GM12873 (cell line): Measurements from ENCODE around the gene ATRN.

Source experiments
- TF ChIP-seq, protein P1 (sequence below): IDR thresholded peaks from 2 replicates; pipeline ENCODE4 v1.5.1; 2012; ENCODE audit warnings: low read depth, mild to moderate bottlenecking, moderate library complexity, low read length, control low read depth; ENCODE audit not compliant: insufficient read depth; ENCODE audit errors: missing control alignments

Gene ATRN

DNA sequence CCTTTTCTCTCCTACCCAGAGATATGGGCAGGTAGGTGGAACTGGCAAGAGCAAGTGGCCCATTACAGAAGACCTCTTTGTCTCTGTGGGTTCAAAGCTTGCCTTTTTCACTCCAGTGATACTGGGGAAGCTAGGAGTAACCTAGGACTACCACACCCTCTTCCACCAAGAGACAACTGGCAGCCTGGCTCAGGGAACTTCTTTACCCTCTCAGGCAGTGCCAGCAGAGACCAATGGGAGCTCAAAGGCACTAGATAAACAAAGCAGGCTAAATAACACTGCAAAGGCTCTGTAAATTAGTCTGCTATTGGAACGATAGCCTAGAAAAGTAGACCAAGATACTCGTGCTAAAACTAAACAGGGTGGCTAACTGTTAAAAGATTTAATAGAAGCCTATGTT, 32.1 kb downstream of the ATRN start:
- TF ChIP-seq, protein P1, sequence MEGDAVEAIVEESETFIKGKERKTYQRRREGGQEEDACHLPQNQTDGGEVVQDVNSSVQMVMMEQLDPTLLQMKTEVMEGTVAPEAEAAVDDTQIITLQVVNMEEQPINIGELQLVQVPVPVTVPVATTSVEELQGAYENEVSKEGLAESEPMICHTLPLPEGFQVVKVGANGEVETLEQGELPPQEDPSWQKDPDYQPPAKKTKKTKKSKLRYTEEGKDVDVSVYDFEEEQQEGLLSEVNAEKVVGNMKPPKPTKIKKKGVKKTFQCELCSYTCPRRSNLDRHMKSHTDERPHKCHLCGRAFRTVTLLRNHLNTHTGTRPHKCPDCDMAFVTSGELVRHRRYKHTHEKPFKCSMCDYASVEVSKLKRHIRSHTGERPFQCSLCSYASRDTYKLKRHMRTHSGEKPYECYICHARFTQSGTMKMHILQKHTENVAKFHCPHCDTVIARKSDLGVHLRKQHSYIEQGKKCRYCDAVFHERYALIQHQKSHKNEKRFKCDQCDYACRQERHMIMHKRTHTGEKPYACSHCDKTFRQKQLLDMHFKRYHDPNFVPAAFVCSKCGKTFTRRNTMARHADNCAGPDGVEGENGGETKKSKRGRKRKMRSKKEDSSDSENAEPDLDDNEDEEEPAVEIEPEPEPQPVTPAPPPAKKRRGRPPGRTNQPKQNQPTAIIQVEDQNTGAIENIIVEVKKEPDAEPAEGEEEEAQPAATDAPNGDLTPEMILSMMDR: no peak

DNA sequence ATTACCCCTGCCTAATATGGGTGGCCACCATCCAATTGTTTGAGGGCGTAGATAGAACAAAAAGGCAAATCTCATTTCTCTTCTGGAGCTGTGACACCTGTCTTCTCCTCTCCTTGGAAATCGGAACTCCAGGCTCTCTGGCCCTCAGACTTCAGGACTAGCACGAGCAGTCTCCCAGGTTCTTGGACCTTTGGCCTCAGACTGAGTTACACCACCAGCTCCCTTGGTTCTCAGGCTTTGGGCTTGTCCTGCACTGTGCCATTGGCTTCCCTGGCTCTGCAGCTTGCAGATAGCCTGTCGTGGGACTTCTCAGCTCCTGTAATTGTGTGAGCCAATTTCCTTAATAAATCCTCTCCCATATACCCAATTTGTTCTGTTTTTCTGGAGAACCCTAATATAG, 34.3 kb downstream of the ATRN start:
- TF ChIP-seq, protein P1: no peak

DNA sequence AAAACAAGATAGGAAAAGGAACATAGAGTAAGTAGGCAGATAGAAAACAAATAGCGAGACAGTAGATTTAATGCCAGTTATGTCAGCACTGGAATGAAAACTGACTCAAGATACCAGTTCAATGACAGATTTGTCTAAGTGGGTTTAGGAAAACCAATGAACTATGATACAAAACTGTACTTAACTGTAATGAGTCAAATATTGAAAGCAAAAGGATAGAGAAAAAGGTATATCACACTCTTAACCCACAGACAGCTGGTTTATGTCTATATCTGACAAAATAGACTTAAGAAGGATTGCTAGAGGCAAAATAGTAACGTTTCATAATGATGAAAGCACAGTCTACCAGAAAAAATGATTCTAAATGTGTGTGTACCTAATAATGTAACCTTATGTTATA, 38.2 kb downstream of the ATRN start:
- TF ChIP-seq, protein P1: no peak

DNA sequence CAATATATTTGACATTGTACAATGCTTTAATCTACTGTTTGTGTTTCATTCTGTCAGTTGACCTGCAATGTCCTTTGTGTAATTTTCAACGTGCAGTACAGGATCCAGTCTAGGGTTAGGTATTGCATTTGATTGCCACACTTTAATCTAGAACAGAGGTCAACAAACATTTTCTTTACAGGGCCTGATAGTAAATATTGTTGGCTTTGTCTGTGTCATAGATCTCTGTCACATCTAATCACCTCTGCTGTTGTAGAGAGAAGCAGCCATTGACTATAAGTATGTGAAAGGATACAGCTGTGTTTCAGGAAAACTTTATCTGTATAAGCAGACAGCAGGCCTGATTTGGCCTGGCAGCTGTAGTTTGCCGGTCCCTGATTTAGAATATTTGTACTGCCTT, 39.3 kb downstream of the ATRN start:
- TF ChIP-seq, protein P1: no peak

DNA sequence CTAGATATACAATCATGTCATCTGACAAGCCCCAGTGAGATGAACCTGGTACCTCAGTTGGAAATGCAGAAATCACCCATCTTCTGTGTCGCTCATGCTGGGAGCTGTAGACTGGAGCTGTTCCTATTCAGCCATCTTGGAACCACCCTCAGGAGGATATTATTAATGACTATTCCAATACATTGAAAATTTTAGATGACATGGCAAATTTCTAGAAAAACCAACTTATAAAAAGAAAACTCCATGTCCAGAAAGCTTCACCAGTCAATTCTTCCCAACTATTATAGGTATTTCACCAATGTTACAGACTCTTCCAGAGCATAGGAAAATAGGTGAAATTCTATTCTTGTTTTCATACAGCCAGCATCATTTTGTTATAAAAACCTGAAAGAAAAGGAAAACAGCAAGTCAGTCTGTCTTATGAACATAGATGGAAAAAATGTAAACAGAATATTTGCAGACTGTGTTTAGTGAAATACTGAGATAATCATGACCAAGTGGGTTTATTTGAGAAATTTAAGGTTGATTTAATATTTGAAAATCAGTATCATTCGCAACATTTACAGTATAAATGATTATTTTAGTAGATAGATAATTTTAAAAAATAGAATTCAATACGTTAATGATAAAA, 43.3 kb downstream of the ATRN start:
- TF ChIP-seq, protein P1: no peak

DNA sequence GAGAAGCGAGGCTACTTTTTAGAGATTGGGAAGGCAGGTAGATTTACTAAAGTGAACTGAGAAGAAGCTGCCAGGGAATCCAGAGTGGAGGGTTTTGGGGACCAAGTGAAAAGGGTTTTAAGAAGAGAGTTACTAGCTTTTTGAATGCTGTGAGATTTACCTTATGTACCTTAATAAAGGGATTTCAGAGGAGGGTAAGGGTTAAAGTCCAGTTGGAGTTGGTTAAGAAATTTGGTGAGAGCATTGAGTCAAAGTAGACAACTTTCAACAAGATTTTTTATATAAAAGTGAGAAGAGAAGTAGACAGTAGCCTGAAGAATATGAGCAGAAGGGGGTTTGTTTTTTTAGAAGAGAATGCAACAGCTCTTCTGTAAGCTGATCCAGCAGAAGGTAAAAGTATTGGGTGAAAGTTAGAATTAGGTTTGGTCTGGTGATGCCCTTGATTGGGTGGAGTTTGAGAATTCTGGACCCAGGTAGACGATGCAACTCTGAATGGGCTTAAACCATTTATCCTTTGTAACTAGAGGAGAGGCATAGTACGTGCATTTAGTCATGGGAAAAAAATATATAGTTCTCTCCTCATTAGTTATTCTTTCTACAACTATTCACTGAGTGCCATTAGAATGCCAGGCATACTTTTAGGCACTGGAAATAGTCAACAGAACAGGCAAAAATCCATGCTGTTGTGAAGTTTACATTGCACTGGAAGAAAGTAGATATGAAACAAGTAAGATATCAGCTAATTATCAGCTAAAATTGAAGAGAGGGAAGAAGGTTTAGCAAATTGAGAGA, 44.8 kb downstream of the ATRN start:
- TF ChIP-seq, protein P1: no peak

DNA sequence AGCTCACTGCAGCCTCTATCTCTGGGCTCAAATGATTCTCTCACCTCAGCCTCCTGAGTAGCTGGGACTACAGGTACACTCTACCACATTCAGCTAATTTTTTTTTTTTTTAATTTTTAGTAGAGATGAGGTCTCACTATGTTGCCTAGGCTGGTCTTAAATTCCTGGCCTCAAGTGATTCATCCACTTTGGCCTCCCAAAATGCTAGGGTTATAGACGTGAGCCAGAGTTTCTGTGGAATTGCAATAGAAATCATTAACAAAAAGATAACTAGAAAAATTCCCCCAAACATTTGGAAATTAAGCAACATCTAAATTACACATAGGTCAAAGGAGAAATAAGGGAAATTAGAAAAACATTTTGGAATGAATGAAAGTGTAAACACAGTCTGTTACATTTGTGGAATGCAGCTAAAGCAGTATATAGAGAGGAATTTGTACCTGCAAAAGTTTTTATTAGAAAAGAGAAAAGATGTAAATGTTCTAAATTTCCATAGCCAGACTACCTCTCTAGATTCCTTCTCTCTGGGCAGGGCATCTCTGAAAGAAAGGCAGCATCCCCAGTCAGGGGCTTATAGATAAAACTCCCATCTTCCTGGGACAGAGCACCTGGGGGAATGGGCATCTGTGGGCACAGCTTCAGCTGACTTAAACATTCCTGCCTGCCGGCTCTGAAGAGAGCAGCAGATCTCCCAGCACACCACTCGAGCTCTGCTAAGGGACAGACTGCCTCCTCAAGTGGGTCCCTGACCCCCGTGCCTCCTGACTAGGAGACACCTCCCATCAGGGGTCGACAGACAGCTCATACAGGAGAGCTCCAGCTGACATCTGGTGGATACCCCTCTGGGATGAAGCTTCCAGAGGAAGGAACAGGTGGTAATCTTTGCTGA, 51.3 kb downstream of the ATRN start:
- TF ChIP-seq, protein P1: no peak
